Transverse colon (tissue), 4 donors: ENCODE data around the gene WBP1.
"Not testable (repeated sequence)": the region's sequence is repeated elsewhere in the genome, so short reads cannot be mapped to it uniquely, and the experiment has no call there.

Experiments
- CTCF ChIP-seq, 5 experiments: fragments of 200-600 bp in 3 of 5; fragments of 450-650 bp in 2 of 5; sonication (generic) in 3 of 5; IDR thresholded peaks; 1 replicate in 2 of 5; 2 replicates in 3 of 5; pipeline ENCODE4 v1.5.1; 2016 to 2017; ENCODE audit warnings: antibody characterized with exemption in 5 of 5, inconsistent platforms in 3 of 5, mild to moderate bottlenecking in 2 of 5, moderate library complexity in 1 of 5
- EP300 ChIP-seq: sonication (generic); formaldehyde crosslinking; IDR thresholded peaks from one replicate; pipeline ENCODE4 v1.6.1; 2017; ENCODE audit warnings: antibody characterized with exemption, low read depth
- POLR2A ChIP-seq: fragments of 450-650 bp; IDR thresholded peaks from one replicate; pipeline ENCODE4 v1.6.1; 2016; ENCODE audit warnings: antibody characterized with exemption, mild to moderate bottlenecking, moderate library complexity
- POLR2AphosphoS5 ChIP-seq, 3 donors: sonication (generic); formaldehyde crosslinking; IDR thresholded peaks; one replicate each; pipeline ENCODE4 v1.6.1; 2016; ENCODE audit warnings: antibody characterized with exemption in 3 of 3

GRCh38 chr2:74442483-74443297 is 15.5 kb upstream of the WBP1 start:
- not testable (repeated sequence) for TF ChIP-seq POLR2A; CTCF (IDR thresholded peaks at IDR 0.05); EP300; POLR2AphosphoS5 (IDR thresholded peaks at IDR 0.05)
